Parathyroid adenoma (tissue), 2 donors: ENCODE measurements around the gene KCTD16.

Experiments
- H2AFZ ChIP-seq: fragments of 300-600 bp; sonication (generic); one replicate; pipeline ENCODE4 v1.7.0; 2017; ENCODE audit warnings: antibody characterized with exemption, mild to moderate bottlenecking
- H3K27ac ChIP-seq: fragments of 300-600 bp; sonication (generic); one replicate; pipeline ENCODE4 v1.7.0; 2017
- H3K27me3 ChIP-seq: fragments of 300-600 bp; sonication (generic); one replicate; pipeline ENCODE4 v1.7.0; 2017; ENCODE audit warnings: low read length; ENCODE audit not compliant: control insufficient read depth, insufficient read depth
- H3K36me3 ChIP-seq: fragments of 300-600 bp; sonication (generic); one replicate; pipeline ENCODE4 v1.7.0; 2017; ENCODE audit warnings: low read length; ENCODE audit not compliant: control insufficient read depth, insufficient read depth
- H3K4me1 ChIP-seq: fragments of 300-600 bp; sonication (generic); one replicate; pipeline ENCODE4 v1.7.0; 2017; ENCODE audit warnings: control low read depth
- H3K4me2 ChIP-seq: fragments of 300-600 bp; sonication (generic); one replicate; pipeline ENCODE4 v1.7.0; 2017; ENCODE audit warnings: low read length
- H3K4me3 ChIP-seq: fragments of 300-600 bp; sonication (generic); one replicate; pipeline ENCODE4 v1.7.0; 2017; ENCODE audit warnings: low read depth, low read length
- H3K79me2 ChIP-seq: fragments of 300-600 bp; sonication (generic); one replicate; pipeline ENCODE4 v1.7.0; 2017; ENCODE audit warnings: control low read depth
- H3K9ac ChIP-seq: fragments of 300-600 bp; sonication (generic); one replicate; pipeline ENCODE4 v1.7.0; 2017; ENCODE audit warnings: mild to moderate bottlenecking
- H3K9me3 ChIP-seq: fragments of 300-600 bp; sonication (generic); one replicate; pipeline ENCODE4 v1.7.0; 2017; ENCODE audit warnings: low read length; ENCODE audit not compliant: control insufficient read depth
- TF ChIP-seq, protein P1 (sequence below): fragments of 300-600 bp; sonication (generic); IDR thresholded peaks from one replicate; pipeline ENCODE4 v1.7.0; 2017; ENCODE audit warnings: antibody characterized with exemption, mild to moderate bottlenecking
- donor health status: primary hyperparathyroidism.

The KCTD16 gene

DNA sequence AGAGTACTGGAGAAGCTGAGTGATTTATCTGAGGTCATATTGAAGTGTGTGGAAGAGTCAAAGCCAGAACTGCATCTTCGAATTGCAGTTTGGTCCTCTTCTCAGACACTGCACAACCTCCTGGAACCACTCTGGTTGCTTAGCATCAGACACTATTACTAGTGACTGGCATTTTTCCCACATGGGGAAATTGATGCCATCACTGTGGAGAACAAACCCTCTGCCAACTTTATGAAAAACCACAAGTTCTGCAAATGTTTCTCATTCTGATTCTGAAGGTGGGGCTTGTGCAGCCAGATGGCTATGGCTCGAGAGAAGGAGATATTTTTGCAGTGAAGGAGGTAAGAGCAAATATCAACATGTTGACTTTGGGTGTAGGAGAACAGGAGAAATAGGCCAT lies 67.2 kb downstream of the KCTD16 start:
- Histone ChIP-seq H2AFZ (no peak overlapping the region), H3K4me1 (no peaks in the 10 kb centered on the region), H3K27ac (no peak overlapping the region), H3K9ac (no peak overlapping the region), H3K36me3 (no peaks in the 10 kb centered on the region), H3K4me2 (no peak overlapping the region), H3K79me2 (no peaks in the 10 kb centered on the region), H3K9me3 (no peaks in the 10 kb centered on the region), H3K4me3 (no peak overlapping the region), H3K27me3 (no peaks in the 10 kb centered on the region)
- TF ChIP-seq, protein P1, sequence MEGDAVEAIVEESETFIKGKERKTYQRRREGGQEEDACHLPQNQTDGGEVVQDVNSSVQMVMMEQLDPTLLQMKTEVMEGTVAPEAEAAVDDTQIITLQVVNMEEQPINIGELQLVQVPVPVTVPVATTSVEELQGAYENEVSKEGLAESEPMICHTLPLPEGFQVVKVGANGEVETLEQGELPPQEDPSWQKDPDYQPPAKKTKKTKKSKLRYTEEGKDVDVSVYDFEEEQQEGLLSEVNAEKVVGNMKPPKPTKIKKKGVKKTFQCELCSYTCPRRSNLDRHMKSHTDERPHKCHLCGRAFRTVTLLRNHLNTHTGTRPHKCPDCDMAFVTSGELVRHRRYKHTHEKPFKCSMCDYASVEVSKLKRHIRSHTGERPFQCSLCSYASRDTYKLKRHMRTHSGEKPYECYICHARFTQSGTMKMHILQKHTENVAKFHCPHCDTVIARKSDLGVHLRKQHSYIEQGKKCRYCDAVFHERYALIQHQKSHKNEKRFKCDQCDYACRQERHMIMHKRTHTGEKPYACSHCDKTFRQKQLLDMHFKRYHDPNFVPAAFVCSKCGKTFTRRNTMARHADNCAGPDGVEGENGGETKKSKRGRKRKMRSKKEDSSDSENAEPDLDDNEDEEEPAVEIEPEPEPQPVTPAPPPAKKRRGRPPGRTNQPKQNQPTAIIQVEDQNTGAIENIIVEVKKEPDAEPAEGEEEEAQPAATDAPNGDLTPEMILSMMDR, result no peak

DNA sequence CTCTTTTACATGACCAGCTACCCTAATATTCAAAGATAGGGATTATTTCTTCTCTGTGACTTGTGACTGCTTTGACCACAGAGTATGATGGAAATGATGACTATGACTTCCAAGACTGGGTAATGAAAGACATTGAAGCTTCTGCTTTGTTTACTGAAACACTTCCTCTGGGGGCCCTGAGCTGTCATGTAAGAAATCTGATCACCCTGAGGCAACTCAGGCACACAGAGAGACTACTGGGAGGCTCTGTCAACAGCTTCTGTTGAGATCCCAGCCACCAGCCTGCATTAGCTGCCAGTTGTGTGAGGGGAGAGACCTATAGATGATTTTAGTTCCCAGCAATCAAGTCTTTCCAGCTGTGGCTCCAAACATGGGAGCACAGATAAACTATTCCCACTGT lies 76.5 kb downstream of the KCTD16 start:
- no peak overlapping the region for H3K9ac ChIP-seq
- H3K9me3 ChIP-seq, result no peaks in the 10 kb centered on the region
- TF ChIP-seq, protein P1, result no peak
- H2AFZ ChIP-seq, result no peak overlapping the region
- no peaks in the 10 kb centered on the region for H3K27me3 ChIP-seq
- no peak overlapping the region for H3K4me2 ChIP-seq
- H3K79me2 ChIP-seq, result no peaks in the 10 kb centered on the region
- H3K27ac ChIP-seq, result no peak overlapping the region
- H3K4me3 ChIP-seq, result no peak overlapping the region
- no peaks in the 10 kb centered on the region for H3K4me1 ChIP-seq
- H3K36me3 ChIP-seq, result no peaks in the 10 kb centered on the region

DNA sequence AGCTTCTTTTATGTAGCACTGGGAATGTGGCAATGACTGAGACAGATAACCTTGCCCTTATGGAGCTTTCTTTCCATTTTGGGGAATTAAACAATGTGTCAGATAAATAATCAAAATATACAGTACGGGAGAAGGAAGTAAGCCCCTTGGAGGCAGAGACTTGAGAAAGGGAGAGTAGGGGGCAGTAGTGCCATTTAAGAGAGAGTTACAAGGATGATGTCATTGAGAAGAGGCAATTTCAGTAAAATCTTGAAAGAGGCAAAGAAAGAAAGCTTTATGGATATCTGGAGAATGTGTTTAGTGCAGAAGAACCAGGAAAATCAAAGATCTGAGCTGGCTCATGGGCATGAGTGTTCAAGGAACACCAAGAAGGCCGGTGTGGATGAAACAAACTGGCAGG lies 77.3 kb downstream of the KCTD16 start:
- Histone ChIP-seq H3K79me2 (no peaks in the 10 kb centered on the region), H3K4me2 (no peak overlapping the region), H3K36me3 (no peaks in the 10 kb centered on the region), H3K9ac (no peak overlapping the region), H3K4me3 (no peak overlapping the region), H2AFZ (no peak overlapping the region), H3K27ac (no peak overlapping the region), H3K9me3 (no peaks in the 10 kb centered on the region), H3K27me3 (no peaks in the 10 kb centered on the region), H3K4me1 (no peaks in the 10 kb centered on the region)
- TF ChIP-seq, protein P1, result no peak

DNA sequence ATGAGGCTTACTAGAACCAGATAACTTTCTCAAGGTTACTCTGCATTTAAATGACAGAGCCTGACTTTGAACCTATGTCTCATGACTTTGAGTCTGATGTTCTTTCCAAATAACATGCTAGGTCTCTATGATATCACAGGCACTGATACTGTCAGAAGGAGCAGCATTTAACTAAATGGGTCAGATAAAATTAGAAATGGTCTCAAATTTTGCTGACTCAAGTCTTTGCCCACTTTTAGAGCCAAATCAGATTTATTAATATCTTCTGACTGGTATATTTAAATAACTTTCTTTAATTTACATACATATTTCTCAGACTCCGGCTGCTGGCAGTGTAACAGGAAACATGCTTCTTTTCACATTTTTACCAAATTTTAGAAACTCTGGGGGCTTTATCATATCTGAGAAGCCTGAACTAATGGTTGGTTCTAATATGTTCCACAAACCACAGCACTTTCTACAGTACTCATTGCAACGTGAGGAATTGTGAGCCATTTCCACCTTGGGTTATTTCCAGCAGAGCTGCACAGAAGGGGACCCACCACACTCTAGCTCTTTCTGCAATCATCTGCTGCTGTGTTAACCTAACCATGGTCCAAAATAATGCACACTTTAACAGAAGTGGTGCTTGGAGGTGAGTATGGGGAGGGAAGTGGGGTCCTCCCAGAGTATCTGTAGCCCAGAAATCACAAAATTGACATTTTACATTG lies 79.2 kb downstream of the KCTD16 start:
- Histone ChIP-seq H3K27ac (no peak overlapping the region), H3K4me3 (no peak overlapping the region), H3K4me1 (no peaks in the 10 kb centered on the region), H3K9ac (no peak overlapping the region), H2AFZ (no peak overlapping the region), H3K79me2 (no peaks in the 10 kb centered on the region), H3K36me3 (no peaks in the 10 kb centered on the region), H3K27me3 (no peaks in the 10 kb centered on the region), H3K4me2 (no peak overlapping the region), H3K9me3 (no peaks in the 10 kb centered on the region)
- TF ChIP-seq, protein P1, result no peak

DNA sequence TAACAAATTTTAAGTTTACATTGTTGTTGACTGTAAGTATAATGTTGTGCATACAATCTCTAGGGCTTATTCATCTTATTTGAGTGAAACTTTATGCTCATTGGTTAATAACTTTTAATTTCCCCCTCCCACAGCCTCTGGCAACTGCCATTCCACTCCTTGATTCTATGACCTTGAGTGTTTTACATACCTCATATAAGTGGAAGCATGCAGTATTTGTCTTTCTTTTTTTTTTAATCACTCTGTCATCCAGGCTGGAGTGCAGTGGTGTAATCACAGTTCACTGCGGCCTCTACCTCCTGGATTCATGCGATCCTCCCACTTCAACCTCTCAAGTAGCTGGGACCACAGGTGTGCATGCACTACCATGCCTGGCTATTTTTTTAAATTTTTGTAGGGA lies 83.9 kb downstream of the KCTD16 start:
- TF ChIP-seq, protein P1, result no peak
- no peak overlapping the region for H3K27ac ChIP-seq

More for the DNA sequence above, 83.9 kb downstream of the KCTD16 start:
- H3K79me2 ChIP-seq, result no peaks in the 10 kb centered on the region
- H3K4me1 ChIP-seq, result no peaks in the 10 kb centered on the region
- no peak overlapping the region for H2AFZ ChIP-seq
- no peaks in the 10 kb centered on the region for H3K36me3 ChIP-seq
- no peak overlapping the region for H3K9ac ChIP-seq
- H3K4me2 ChIP-seq, result no peak overlapping the region
- H3K9me3 ChIP-seq, result no peaks in the 10 kb centered on the region
- H3K27me3 ChIP-seq, result no peaks in the 10 kb centered on the region
- no peak overlapping the region for H3K4me3 ChIP-seq
